ENCODE measurements around the gene DNAJC1. TPM values are rescaled to one million over a fixed set of nuclear protein-coding genes. Genes with fewer than 3 reads are reported as not detected.

The DNAJC1 gene
- total and polyA plus RNA-seq, 10 of the 15 experiments (the other 5 are each of a cell fraction or from before 2014, with no cell fraction given) = 2.5 to 39.3 (median 20.4) TPM

DNA sequence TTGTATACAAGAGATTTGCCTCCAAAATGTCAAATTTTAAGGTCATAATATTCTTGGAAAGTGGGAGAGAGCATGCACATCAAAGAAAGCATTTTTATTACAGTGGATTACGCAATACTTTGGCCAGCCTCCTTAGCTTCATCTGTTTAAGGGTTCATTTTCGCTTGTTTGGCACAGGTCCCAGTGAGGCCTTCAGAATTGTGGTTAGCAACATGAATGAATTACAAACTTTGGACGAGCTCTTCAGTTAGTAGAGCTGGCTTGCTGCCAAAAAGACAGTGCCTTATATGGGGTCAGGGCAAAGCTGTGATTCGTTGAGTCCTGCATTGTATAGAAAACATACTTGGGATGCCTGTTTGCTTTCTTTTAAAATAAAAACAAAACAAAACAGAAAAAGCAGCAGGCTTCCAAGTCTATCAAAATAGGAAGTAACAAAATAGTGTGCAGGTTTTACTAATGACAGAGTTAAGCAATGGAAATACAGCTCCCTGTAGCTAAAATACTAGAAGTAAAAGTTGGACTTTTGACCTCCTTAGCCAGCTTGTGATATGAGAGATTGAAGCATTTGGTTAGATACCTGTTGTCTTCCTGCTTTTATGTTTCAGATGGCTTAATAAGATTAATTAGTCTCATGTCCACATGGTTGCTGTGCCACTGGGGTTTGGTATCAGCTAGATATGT is 278.7 kb downstream of the DNAJC1 start (continued):
- TF ChIP-seq, protein P1, sequence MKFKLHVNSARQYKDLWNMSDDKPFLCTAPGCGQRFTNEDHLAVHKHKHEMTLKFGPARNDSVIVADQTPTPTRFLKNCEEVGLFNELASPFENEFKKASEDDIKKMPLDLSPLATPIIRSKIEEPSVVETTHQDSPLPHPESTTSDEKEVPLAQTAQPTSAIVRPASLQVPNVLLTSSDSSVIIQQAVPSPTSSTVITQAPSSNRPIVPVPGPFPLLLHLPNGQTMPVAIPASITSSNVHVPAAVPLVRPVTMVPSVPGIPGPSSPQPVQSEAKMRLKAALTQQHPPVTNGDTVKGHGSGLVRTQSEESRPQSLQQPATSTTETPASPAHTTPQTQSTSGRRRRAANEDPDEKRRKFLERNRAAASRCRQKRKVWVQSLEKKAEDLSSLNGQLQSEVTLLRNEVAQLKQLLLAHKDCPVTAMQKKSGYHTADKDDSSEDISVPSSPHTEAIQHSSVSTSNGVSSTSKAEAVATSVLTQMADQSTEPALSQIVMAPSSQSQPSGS (IDR thresholded peaks at IDR 0.05; ENCODE audit: low read length) = no peak
- TF ChIP-seq NRF1 (conservative IDR thresholded peaks at IDR 0.05; ENCODE audit: low read depth, low read length) = no peak
- no peak for TF ChIP-seq RFX5 (IDR thresholded peaks at IDR 0.05; ENCODE audit: low read depth, low read length)
- 0 out of 2 replicates have a peak, but pooled peaks have one; percentile 20 for TF ChIP-seq DPF2 (IDR thresholded peaks at IDR 0.05)
- no peak for TF ChIP-seq TCF3 (IDR thresholded peaks at IDR 0.05; ENCODE audit: borderline replicate concordance, insufficient read depth, low read depth, low read length)
- no peak for TF ChIP-seq BACH1 (IDR thresholded peaks at IDR 0.05; ENCODE audit: borderline replicate concordance)
- peak in 1 of 2 experiments; percentile 42; a peak in 2 of 4 replicates for TF ChIP-seq BHLHE40 (IDR thresholded peaks at IDR 0.05; ENCODE audit: borderline replicate concordance in 1 of 2, low read depth in 2 of 2, low read length in 1 of 2)
- TF ChIP-seq ETV6 (conservative IDR thresholded peaks at IDR 0.05 in 1 of 2, IDR thresholded peaks at IDR 0.05 in 1 of 2; ENCODE audit: borderline replicate concordance in 1 of 2, low read depth in 1 of 2) = no peak
- TF ChIP-seq, protein P2, sequence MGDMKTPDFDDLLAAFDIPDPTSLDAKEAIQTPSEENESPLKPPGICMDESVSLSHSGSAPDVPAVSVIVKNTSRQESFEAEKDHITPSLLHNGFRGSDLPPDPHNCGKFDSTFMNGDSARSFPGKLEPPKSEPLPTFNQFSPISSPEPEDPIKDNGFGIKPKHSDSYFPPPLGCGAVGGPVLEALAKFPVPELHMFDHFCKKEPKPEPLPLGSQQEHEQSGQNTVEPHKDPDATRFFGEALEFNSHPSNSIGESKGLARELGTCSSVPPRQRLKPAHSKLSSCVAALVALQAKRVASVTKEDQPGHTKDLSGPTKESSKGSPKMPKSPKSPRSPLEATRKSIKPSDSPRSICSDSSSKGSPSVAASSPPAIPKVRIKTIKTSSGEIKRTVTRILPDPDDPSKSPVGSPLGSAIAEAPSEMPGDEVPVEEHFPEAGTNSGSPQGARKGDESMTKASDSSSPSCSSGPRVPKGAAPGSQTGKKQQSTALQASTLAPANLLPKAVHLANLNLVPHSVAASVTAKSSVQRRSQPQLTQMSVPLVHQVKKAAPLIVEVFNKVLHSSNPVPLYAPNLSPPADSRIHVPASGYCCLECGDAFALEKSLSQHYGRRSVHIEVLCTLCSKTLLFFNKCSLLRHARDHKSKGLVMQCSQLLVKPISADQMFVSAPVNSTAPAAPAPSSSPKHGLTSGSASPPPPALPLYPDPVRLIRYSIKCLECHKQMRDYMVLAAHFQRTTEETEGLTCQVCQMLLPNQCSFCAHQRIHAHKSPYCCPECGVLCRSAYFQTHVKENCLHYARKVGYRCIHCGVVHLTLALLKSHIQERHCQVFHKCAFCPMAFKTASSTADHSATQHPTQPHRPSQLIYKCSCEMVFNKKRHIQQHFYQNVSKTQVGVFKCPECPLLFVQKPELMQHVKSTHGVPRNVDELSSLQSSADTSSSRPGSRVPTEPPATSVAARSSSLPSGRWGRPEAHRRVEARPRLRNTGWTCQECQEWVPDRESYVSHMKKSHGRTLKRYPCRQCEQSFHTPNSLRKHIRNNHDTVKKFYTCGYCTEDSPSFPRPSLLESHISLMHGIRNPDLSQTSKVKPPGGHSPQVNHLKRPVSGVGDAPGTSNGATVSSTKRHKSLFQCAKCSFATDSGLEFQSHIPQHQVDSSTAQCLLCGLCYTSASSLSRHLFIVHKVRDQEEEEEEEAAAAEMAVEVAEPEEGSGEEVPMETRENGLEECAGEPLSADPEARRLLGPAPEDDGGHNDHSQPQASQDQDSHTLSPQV (IDR thresholded peaks at IDR 0.05) = 0 out of 2 replicates have a peak, but pooled peaks have one; percentile 15
- TF ChIP-seq, protein P3, sequence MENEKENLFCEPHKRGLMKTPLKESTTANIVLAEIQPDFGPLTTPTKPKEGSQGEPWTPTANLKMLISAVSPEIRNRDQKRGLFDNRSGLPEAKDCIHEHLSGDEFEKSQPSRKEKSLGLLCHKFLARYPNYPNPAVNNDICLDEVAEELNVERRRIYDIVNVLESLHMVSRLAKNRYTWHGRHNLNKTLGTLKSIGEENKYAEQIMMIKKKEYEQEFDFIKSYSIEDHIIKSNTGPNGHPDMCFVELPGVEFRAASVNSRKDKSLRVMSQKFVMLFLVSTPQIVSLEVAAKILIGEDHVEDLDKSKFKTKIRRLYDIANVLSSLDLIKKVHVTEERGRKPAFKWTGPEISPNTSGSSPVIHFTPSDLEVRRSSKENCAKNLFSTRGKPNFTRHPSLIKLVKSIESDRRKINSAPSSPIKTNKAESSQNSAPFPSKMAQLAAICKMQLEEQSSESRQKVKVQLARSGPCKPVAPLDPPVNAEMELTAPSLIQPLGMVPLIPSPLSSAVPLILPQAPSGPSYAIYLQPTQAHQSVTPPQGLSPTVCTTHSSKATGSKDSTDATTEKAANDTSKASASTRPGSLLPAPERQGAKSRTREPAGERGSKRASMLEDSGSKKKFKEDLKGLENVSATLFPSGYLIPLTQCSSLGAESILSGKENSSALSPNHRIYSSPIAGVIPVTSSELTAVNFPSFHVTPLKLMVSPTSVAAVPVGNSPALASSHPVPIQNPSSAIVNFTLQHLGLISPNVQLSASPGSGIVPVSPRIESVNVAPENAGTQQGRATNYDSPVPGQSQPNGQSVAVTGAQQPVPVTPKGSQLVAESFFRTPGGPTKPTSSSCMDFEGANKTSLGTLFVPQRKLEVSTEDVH (IDR thresholded peaks at IDR 0.05; ENCODE audit: low read depth, partially characterized antibody) = no peak
- peak; percentile 9 to 24; a peak in 2 of 4 replicates for TF ChIP-seq IKZF2 (IDR thresholded peaks at IDR 0.05)
- peak; percentile 90 for TF ChIP-seq ZNF24 (IDR thresholded peaks at IDR 0.05)
- peak; percentile 38; the same call in 1 of the 2 replicates for TF ChIP-seq ATF7 (IDR thresholded peaks at IDR 0.05; ENCODE audit: low read depth)
- TF ChIP-seq, protein P4, sequence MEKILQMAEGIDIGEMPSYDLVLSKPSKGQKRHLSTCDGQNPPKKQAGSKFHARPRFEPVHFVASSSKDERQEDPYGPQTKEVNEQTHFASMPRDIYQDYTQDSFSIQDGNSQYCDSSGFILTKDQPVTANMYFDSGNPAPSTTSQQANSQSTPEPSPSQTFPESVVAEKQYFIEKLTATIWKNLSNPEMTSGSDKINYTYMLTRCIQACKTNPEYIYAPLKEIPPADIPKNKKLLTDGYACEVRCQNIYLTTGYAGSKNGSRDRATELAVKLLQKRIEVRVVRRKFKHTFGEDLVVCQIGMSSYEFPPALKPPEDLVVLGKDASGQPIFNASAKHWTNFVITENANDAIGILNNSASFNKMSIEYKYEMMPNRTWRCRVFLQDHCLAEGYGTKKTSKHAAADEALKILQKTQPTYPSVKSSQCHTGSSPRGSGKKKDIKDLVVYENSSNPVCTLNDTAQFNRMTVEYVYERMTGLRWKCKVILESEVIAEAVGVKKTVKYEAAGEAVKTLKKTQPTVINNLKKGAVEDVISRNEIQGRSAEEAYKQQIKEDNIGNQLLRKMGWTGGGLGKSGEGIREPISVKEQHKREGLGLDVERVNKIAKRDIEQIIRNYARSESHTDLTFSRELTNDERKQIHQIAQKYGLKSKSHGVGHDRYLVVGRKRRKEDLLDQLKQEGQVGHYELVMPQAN (conservative IDR thresholded peaks at IDR 0.05) = 0 out of 2 replicates have a peak, but pooled peaks have one; percentile 33
- TF ChIP-seq, protein P5, sequence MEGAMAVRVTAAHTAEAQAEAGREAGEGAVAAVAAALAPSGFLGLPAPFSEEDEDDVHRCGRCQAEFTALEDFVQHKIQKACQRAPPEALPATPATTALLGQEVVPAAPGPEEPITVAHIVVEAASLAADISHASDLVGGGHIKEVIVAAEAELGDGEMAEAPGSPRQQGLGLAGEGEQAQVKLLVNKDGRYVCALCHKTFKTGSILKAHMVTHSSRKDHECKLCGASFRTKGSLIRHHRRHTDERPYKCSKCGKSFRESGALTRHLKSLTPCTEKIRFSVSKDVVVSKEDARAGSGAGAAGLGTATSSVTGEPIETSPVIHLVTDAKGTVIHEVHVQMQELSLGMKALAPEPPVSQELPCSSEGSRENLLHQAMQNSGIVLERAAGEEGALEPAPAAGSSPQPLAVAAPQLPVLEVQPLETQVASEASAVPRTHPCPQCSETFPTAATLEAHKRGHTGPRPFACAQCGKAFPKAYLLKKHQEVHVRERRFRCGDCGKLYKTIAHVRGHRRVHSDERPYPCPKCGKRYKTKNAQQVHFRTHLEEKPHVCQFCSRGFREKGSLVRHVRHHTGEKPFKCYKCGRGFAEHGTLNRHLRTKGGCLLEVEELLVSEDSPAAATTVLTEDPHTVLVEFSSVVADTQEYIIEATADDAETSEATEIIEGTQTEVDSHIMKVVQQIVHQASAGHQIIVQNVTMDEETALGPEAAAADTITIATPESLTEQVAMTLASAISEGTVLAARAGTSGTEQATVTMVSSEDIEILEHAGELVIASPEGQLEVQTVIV (IDR thresholded peaks at IDR 0.05; ENCODE audit: borderline replicate concordance, partially characterized antibody) = no peak

All from GM12878 (cell line).